Tibial artery (tissue), 4 donors: ENCODE measurements around the gene TAS2R41.

Source experiments
- DNase-seq, 2 donors: peaks; one replicate each; pipeline ENCODE4 v3.0.0-alpha.2; 2019
- H3K27ac ChIP-seq, 2 donors: fragments of 200-600 bp; sonication (generic) in 1 of 2; 1 replicate in 1 of 2; 2 replicates in 1 of 2; pipeline ENCODE4 v1.5.1; 2018 to 2019; ENCODE audit warnings: mild to moderate bottlenecking in 1 of 2
- H3K27me3 ChIP-seq, 2 donors: fragments of 200-600 bp; sonication (generic) in 1 of 2; one replicate each; pipeline versions ENCODE4 v1.5.1 to v1.6.0; 2016 to 2019
- H3K36me3 ChIP-seq, 3 donors: fragments of 200-600 bp; sonication (generic) in 2 of 3; one replicate each; pipeline ENCODE4 v1.5.1; 2016 to 2019; ENCODE audit warnings: mild to moderate bottlenecking in 2 of 3
- H3K4me1 ChIP-seq, 4 donors: fragments of 200-600 bp; sonication (generic) in 2 of 4; 1 replicate in 3 of 4; 2 replicates in 1 of 4; pipeline ENCODE4 v1.5.1; 2016 to 2019
- H3K4me3 ChIP-seq, 2 donors: fragments of 200-600 bp; sonication (generic) in 1 of 2; 1 replicate in 1 of 2; 2 replicates in 1 of 2; pipeline ENCODE4 v1.5.1; 2018 to 2019; ENCODE audit warnings: mild to moderate bottlenecking in 2 of 2
- H3K9me3 ChIP-seq, 3 donors: fragments of 200-600 bp; sonication (generic) in 1 of 3; one replicate each; pipeline ENCODE4 v1.5.1; 2016 to 2019
- CTCF ChIP-seq, 2 experiments: fragments of 200-600 bp in 1 of 2; fragments of 450-650 bp in 1 of 2; IDR thresholded peaks; one replicate each; pipeline ENCODE4 v1.5.1; 2017 to 2019; ENCODE audit warnings: antibody characterized with exemption in 2 of 2, mild to moderate bottlenecking in 1 of 2, moderate library complexity in 1 of 2
- intact Hi-C: fragments of 100-400 bp; cut with DNase I; formaldehyde crosslinking; loops from one replicate; pipeline ENCODE4 v1.15.0; 2023; ENCODE audit warnings: low total_unique reads

The TAS2R41 gene

GRCh38 chr7:143435266-143435665, 42.4 kb upstream of the TAS2R41 start:
- DNase-seq, result no peak
- intact Hi-C loops, result no loop called here
- H3K27me3 ChIP-seq, result no peaks in the 10 kb centered on the region
- no peak overlapping the region for H3K4me3 ChIP-seq
- no peaks in the 10 kb centered on the region for H3K36me3 ChIP-seq
- TF ChIP-seq CTCF (IDR thresholded peaks at IDR 0.05), result no peak
- H3K9me3 ChIP-seq, result no peaks in the 10 kb centered on the region
- H3K27ac ChIP-seq, result no peak overlapping the region
- H3K4me1 ChIP-seq, result no peaks in the 10 kb centered on the region

DNA sequence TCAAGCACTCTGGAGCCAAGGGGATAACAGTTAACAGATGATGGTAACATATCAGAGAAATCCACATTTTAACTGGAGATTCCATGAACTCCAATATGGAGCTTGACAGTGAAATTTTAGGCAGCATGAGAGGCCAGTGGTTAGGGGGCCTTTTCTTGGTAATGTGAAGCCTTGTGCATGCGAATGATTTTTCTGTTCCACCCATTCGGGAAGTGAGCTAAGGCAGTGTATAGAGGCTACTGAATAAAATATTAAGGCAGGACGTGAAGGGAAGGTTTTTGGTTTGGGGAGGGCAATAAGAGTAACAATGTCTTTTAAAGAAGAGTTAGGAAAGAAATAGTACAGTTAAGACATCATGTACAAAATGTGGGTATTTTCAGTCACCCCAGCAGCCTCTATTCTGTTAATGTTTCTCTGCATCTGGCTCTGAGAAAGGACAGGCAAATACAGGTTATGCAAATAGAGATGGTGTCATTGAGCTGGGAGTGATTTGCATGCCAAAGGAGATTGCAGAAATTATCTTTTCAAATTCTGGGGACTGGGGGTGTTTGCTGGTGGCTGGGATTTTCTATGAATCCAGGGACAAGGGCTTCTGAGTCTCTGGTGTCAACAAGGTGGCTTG, 41.2 kb upstream of the TAS2R41 start:
- Histone ChIP-seq H3K4me3 (no peak overlapping the region), H3K27ac (no peak overlapping the region), H3K9me3 (no peaks in the 10 kb centered on the region), H3K4me1 (no peaks in the 10 kb centered on the region), H3K36me3 (no peaks in the 10 kb centered on the region), H3K27me3 (no peaks in the 10 kb centered on the region)
- intact Hi-C loops, result no loop called here
- no peak for DNase-seq
- no peak for TF ChIP-seq CTCF (IDR thresholded peaks at IDR 0.05)

GRCh38 chr7:143437578-143437977, 40.1 kb upstream of the TAS2R41 start:
- Histone ChIP-seq H3K4me1 (no peaks in the 10 kb centered on the region), H3K27ac (no peak overlapping the region), H3K36me3 (no peaks in the 10 kb centered on the region), H3K4me3 (no peak overlapping the region), H3K27me3 (no peaks in the 10 kb centered on the region), H3K9me3 (no peaks in the 10 kb centered on the region)
- TF ChIP-seq CTCF (IDR thresholded peaks at IDR 0.05), result no peak
- DNase-seq, result no peak
- intact Hi-C loops, result no loop called here

DNA sequence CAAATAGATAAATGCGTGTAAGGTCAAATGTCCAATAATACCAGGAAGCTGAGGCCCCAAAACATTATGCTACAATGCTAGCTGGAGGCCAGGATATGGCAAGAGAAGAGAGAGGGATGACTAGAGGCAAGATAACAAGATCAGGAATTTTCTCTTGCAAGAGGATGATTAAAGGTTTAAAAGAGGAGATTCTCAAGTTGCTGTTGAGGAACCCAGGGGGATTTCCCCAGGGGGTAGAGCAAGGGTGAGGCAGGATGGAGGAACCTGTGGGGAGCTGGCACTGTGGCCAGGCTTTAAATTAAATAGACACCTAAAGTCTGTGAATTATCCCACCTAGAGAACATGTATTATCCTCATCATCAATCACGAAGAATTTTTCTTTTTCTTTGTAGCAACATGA, 37.8 kb upstream of the TAS2R41 start:
- no peaks in the 10 kb centered on the region for H3K27me3 ChIP-seq
- no peaks in the 10 kb centered on the region for H3K4me1 ChIP-seq
- no peak for DNase-seq
- no peak for TF ChIP-seq CTCF (IDR thresholded peaks at IDR 0.05)
- H3K36me3 ChIP-seq, result no peaks in the 10 kb centered on the region
- intact Hi-C loops, result no loop called here
- no peak overlapping the region for H3K27ac ChIP-seq
- H3K9me3 ChIP-seq, result no peaks in the 10 kb centered on the region
- H3K4me3 ChIP-seq, result no peak overlapping the region

- Histone ChIP-seq H3K4me1 (no peaks in the 10 kb centered on the region), H3K9me3 (no peaks in the 10 kb centered on the region), H3K27ac (no peak within 1 kb of the TSS), H3K36me3 (no peaks in the 10 kb centered on the region), H3K4me3 (no peak within 1 kb of the TSS), H3K27me3 (no peaks in the 10 kb centered on the region)
- DNase-seq, result no peak
- intact Hi-C loops, result no loop called here
- TF ChIP-seq CTCF (IDR thresholded peaks at IDR 0.05), result no peak
These were observed 34.5 kb upstream of the TAS2R41 start, which contains the start of gene TAS2R60 for GRCh38 chr7:143443153-143443552. Gene TAS2R60, plus strand, starts transcription at chr7:143443453. Its CDS starts 0 bp downstream, at chr7:143443453.
